ENCODE measurements around the gene TSC2. TPM values are rescaled to one million over a fixed set of nuclear protein-coding genes. Genes with fewer than 3 reads are reported as not detected.
A peak's percentile ranks its signal among the peaks of the same experiment; 100 is the strongest.

TSC2 gene
- total and polyA plus RNA-seq, 9 of the 15 experiments (the other 6 are each of a cell fraction or from before 2014, with no cell fraction given) = 1.3 to 68.1 (median 16.6) TPM

- TF ChIP-seq POLR2G (IDR thresholded peaks at IDR 0.05; ENCODE audit: low read depth, low read length) (peak; percentile 78), MAZ (CRISPR knock-in tag; conservative IDR thresholded peaks at IDR 0.05 in 1 of 2, IDR thresholded peaks at IDR 0.05 in 1 of 2) (peak; percentile 53 to 65; a peak in 3 of 4 replicates), ZNF639 (CRISPR knock-in tag; conservative IDR thresholded peaks at IDR 0.05 in 1 of 2, IDR thresholded peaks at IDR 0.05 in 1 of 2) (peak in 1 of 2 experiments; percentile 64; a peak in 2 of 4 replicates), MEIS2 (IDR thresholded peaks at IDR 0.05; ENCODE audit: partially characterized antibody) (peak; percentile 38), RB1 (IDR thresholded peaks at IDR 0.05; ENCODE audit: low read depth) (0 out of 2 replicates have a peak, but pooled peaks have one; percentile 21), HMGN3 (IDR thresholded peaks at IDR 0.05; ENCODE audit: borderline replicate concordance, extremely low read depth, insufficient read length, low read depth, low read length) (peak; percentile 34), SOX6 (IDR thresholded peaks at IDR 0.05) (peak; percentile 49; the same call in 1 of the 2 replicates), POLR2A (conservative IDR thresholded peaks at IDR 0.05) (peak; percentile 80), NRF1 (conservative IDR thresholded peaks at IDR 0.05 in 1 of 2, IDR thresholded peaks at IDR 0.05 in 1 of 2) (peak; percentile 91 to 92), SRF (CRISPR knock-in tag; IDR thresholded peaks at IDR 0.05) (peak in 1 of 2 experiments; percentile 34; a peak in 1 of 4 replicates), GATAD2A (IDR thresholded peaks at IDR 0.05) (0 out of 2 replicates have a peak, but pooled peaks have one; percentile 53), FOXK2 (conservative IDR thresholded peaks at IDR 0.05 in 1 of 2, IDR thresholded peaks at IDR 0.05 in 1 of 2; ENCODE audit: low read depth in 2 of 2) (0 out of 4 replicates have a peak, but pooled peaks of 1 of the 2 experiments have one; percentile 14), TARDBP (IDR thresholded peaks at IDR 0.05) (peak; percentile 76; the same call in 1 of the 2 replicates), HDAC1 (IDR thresholded peaks at IDR 0.05) (peak in 1 of 2 experiments; percentile 49; a peak in 2 of 4 replicates), KLF1 (tag; IDR thresholded peaks at IDR 0.05) (peak; percentile 23; the same call in 1 of the 2 replicates), BHLHE40 (IDR thresholded peaks at IDR 0.05; ENCODE audit: low read length) (peak; percentile 87), ESRRA (IDR thresholded peaks at IDR 0.05; ENCODE audit: borderline replicate concordance, low read depth) (peak; percentile 41; the same call in 1 of the 2 replicates), EGR1 (conservative IDR thresholded peaks at IDR 0.05) (peak; percentile 99), SP1 (CRISPR knock-in tag; IDR thresholded peaks at IDR 0.05) (peak; percentile 82), CCNT2 (IDR thresholded peaks at IDR 0.05; ENCODE audit: borderline replicate concordance, extremely low read depth, insufficient read length, low read depth, low read length) (peak; percentile 57)
- TF ChIP-seq, protein P1, sequence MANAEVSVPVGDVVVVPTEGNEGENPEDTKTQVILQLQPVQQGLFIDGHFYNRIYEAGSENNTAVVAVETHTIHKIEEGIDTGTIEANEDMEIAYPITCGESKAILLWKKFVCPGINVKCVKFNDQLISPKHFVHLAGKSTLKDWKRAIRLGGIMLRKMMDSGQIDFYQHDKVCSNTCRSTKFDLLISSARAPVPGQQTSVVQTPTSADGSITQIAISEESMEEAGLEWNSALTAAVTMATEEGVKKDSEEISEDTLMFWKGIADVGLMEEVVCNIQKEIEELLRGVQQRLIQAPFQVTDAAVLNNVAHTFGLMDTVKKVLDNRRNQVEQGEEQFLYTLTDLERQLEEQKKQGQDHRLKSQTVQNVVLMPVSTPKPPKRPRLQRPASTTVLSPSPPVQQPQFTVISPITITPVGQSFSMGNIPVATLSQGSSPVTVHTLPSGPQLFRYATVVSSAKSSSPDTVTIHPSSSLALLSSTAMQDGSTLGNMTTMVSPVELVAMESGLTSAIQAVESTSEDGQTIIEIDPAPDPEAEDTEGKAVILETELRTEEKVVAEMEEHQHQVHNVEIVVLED (CRISPR knock-in tag; IDR thresholded peaks at IDR 0.05) = peak; percentile 78
- TF ChIP-seq, protein P2, sequence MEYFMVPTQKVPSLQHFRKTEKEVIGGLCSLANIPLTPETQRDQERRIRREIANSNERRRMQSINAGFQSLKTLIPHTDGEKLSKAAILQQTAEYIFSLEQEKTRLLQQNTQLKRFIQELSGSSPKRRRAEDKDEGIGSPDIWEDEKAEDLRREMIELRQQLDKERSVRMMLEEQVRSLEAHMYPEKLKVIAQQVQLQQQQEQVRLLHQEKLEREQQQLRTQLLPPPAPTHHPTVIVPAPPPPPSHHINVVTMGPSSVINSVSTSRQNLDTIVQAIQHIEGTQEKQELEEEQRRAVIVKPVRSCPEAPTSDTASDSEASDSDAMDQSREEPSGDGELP (CRISPR knock-in tag; IDR thresholded peaks at IDR 0.05; ENCODE audit: borderline replicate concordance) = peak; percentile 73; the same call in 1 of the 2 replicates
Measured at GRCh38 chr16:2135770-2136490, 88.1 kb downstream of the TSC2 start, which contains the start of gene PKD1 (continued).

All from K562 (cell line).